ENCODE measurements around the gene G0S2.
"Not testable (repeated sequence)": the region's sequence is repeated elsewhere in the genome, so short reads cannot be mapped to it uniquely, and the experiment has no call there.

G0S2 gene

DNA sequence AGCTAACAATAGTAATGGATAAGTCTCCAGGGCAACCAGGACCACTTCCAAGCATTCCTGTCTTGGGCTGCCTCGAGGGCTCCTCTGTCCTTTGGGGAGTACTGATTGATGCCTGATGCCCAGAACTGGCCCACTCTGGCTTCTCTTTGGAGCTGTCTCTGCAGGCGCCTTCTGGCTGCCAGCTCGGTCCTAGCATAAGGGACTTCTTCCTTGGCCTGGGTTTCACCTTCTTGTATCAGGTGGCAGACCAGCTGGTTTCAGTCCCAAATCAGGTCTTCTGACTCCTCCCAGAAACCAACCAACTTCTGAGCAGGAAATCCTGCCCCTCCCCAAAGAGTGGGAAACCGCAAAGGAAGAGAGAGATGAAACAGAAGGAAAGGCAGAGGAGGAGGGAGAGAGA lies 10.6 kb downstream of the G0S2 start:
- no peak for DNase-seq

- DNase-seq = no peak
Observed at GRCh38 chr1:209686322-209686721, 11.1 kb downstream of the G0S2 start.

DNA sequence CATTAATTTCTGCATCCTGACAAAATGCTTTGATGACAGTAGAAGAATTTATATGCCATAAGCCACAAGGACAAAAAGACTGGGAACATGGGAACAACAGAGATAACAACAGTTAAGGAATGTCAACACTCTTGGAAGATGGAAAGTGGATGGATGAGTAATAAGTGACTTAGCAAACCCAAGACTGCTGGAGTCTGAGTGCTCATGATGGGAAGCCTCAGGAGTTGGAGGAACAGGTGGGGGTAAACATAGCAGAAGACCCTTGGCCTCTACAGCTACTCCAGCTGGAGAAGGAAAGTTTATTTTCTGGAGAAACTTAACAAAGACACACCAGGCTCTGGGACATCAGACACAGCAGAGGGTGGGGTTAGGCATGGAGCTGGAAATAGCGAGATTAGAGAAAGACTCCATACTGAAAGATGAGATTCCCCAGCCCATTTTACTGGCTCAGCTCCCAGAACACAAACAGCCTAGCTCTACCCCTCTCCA lies 13.6 kb downstream of the G0S2 start:
- no peak for DNase-seq

- DNase-seq = no peak
Observed at GRCh38 chr1:209689477-209689876, 14.3 kb downstream of the G0S2 start.

- no peak for DNase-seq
Observed at GRCh38 chr1:209691237-209691636, 16.0 kb downstream of the G0S2 start.

- DNase-seq = no peak
Observed at GRCh38 chr1:209692296-209692695, 17.1 kb downstream of the G0S2 start.

DNA sequence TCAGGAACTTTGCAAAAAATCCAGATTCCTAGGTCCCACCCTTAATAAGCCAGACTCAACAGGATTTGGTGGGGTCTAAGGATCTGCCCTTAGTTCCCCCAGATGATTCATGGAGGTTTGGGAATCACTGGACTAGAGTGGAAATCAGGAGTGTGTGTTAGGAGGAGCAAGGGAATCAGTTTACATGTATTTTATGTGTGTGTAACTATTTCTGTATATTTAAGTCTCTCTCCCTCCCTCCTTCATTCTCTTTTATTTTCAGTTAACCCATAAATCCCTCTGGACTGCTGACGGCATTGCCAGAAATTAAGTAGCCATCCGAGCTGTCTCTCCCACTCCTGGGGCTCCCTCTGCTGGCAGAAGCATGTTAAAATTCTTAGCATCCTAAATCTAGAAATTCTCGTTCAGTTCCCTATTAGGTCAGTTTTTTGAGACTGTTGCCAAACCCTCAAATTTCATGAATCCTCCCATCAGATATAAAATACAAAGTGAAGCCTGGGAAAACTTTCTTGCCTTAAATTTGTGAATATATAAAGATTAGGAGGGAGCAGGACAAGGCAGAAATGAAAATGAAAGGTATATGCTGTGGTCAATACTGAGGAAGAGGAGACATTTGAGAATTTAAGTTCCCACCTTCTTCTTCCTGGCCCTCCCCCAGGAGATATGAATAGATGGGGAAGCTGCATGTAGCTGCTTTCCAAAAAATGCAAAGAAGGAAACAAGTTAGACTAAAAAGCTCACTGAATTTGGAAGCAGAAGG lies 17.7 kb downstream of the G0S2 start:
- peak in 1 of 2 experiments; percentile 24 for DNase-seq

DNA sequence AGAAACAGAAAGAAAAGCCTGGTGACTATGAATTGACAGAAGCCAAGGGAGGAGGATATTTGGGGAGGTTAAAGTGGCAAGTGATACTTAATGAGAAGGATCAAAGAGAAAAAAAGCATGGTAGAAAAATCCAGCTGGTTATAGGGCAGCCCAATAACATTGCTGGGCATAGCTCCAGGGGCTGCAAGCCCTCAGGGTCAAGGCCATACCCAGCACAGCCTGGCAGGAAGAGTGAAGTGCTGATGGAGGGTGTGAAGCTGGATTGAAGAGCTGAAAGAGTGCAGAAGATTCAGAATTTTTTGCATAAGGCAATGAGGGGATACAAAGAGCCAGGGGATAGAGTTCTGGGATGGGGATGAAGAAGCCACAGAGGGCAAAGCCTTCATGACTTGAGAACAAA lies 21.5 kb downstream of the G0S2 start:
- no peak for DNase-seq

DNA sequence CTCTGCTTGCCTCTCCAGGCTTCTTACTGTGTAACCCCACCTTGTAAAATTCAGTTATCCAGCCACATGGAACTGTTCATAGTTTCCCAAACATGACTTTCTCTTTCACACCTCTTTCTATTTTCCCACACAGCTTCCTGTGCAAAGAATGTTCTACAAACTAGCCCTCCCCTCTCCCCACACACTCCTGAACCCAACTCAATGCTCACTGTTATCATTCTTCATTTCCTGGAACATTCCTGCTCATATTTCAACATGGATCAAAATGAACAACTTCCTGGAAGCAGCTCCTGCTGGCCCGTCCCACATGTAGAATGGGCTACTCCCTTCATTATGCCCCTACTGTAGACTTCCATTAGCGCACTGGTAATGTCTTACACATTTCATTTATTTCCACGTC lies 21.9 kb downstream of the G0S2 start:
- no peak for DNase-seq

DNA sequence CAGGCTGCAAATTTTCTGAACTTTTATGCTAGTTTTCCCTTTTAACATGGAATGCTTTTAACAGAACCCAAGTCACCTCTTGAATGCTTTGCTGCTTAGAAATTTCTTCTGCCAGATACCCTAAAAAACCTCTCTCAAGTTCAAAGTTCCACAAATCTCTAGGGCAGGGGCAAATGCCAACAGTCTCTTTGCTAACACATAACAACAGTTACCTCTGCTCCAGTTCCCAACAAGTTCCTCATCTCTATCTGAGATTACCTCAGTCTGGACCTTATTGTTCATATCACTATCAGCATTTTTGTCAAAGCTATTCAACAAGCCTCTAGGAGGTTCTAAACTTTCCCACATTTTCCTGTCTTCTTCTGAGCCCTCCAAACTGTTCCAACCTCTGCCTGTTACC lies 25.5 kb downstream of the G0S2 start:
- DNase-seq = not testable (repeated sequence)

DNA sequence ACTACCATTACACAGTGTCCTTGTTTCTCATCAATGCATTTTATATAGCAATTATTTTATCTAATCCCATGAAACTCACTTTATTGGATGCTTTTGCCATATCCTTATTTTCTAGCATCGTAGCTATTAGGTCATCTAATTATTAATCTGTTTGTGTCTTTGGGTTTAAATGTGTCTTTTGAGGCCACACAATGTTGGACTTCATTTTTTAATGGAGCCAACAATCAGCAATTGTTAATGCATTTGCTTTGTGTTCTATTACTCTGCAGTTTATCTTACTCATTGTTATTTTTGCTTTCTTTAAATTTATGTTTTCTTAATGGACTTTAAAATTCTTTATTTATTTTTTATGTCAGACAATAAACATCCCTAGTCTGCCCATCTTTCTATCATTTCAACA lies 27.6 kb downstream of the G0S2 start:
- no peak for DNase-seq

GRCh38 chr1:209703834-209704504 lies 28.8 kb downstream of the G0S2 start:
- no peak for DNase-seq

DNA sequence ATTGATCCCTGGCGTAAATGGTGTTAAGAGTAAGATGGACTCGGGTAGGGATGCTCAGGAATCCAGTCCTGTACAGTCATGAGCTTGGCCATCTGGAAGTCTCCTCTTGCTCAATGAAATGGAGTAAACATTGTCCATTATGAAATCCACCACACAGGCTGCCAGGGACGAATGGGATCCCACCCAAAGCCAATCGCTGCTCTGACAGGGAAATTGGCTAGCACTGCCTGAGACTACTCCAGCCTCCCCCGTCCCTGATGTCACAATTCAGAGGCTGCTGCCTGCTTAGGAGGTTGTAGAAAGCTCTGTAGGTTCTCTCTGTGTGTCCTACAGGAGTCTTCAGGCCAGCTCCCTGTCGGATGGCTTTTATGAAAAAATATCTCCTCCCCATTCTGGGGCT lies 29.4 kb downstream of the G0S2 start, which contains the start of gene HSD11B1:
TSS of gene HSD11B1 (plus strand) at position 263 of the 400 bp plus-strand sequence. CDS start at position 360, 97 bp downstream.
- peak in 1 of 2 experiments; percentile 29 for DNase-seq

DNA sequence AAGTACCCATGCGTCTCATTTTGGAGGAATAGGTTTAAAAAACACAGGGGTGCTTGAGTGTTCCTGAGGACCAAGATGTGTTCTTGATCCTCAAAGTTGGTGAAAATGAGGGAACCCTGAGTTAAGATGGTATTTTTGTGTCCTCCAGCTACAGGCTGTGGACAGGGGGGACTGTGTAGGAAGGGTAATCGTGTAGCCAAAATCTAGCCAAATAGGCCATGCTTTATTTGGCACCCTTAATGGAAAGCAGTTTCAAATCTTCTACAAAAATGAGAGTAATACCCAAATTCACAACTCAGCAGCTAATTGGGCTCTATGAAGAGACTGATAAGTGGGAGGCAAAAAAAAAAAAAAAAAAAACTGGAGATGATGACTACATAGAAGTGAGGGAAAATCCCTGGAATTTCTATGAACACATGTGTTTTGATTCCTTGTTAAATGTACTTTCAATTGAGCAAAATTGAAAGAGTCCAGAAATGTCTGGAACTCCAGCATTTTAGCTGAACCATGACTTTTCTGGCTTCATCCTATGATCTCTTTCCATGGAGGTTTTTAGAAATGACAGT lies 29.9 kb downstream of the G0S2 start:
- DNase-seq = no peak

DNA sequence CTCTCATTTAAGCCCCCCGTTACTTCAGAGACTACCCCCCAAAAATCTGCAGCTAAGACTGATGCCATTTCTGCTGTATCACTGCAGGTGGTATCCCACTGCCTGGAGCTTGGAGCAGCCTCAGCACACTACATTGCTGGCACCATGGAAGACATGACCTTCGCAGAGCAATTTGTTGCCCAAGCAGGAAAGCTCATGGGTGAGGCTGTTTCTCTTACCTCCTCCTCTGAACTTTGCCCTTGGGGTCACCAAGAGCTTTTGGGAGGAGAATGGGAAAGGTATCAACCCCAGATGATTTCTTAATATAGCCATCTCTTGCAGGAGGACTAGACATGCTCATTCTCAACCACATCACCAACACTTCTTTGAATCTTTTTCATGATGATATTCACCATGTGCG lies 31.4 kb downstream of the G0S2 start:
- DNase-seq = no peak

DNA sequence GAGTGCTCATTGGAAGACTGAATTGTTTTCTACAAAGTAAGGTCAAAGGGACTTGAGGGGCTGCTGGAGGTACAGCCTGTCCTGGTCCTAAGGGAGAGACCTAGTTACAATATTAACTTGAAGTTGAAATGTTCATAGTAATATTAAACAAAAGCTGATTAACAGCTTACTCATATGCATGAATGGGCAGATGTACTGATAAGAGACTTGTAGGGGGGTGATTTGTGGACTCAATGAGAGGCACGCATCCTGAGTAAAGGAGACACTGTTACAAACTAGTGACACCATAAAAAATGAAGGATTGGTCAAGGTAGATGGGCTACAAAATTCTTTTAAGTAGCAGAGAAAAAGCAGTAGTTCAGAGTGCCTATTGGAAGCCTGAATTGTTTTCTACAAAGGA lies 32.1 kb downstream of the G0S2 start:
- no peak for DNase-seq

GRCh38 chr1:209708297-209708696 lies 33.1 kb downstream of the G0S2 start:
- no peak for DNase-seq

DNA sequence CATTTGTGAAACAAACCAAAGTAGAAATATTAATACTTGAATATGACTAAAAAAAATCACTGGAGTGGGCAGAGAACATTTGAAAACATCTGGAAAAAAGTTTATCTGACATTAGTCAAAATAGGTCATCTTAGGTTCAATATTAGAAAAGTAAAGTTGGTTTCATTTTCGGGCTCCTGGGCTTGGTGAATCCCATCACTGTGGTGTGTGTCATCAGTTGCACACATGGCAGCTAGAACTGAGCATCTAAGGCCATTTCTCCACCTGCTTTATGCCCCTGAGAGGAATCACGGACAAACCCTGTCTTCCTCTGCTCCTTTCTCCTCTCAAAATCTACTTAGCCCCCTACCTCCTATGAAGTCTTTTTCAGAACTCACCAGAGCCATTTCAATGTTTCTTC lies 34.9 kb downstream of the G0S2 start:
- no peak for DNase-seq

- no peak for DNase-seq
Observed at GRCh38 chr1:209710847-209711246, 35.6 kb downstream of the G0S2 start.

DNA sequence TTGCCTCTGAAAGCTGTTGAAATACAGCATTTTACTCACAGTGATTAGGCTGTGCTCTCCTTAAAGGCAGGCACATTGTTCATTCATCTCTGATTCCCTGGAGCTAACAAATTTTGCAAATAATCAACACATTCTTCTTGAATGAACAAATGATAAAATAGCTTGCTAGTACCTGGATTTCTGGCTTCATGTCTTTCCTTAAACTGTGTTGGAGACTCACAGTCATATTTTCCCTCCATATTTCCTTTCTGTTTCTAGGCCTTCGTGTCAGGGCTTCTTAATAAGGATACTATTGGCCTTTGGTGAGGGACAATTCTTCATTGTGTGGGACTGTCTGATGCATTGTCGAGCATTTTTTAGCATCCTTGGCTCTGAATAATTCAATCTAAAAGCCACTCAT lies 39.1 kb downstream of the G0S2 start:
- no peak for DNase-seq

- no peak for DNase-seq
Observed at GRCh38 chr1:209715314-209715713, 40.1 kb downstream of the G0S2 start.

DNA sequence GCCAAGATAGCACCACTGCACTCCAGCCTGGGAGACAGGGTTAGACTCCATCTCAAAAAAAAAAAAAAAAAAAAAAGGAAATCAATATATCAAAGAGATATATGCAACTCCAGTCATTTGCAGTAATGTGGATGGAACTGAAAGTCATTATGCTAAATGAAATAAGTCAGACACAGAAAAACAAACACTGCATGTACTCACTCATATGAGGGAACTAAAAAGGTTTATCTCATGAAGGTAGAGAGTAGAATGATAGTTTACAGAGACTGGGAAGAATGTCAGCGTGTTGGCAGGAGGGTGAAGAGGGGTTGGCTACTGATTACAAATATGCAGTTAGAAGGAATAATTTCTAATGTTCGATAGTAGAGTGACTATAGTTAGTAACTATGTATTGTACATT lies 42.6 kb downstream of the G0S2 start:
- no peak for DNase-seq

DNA sequence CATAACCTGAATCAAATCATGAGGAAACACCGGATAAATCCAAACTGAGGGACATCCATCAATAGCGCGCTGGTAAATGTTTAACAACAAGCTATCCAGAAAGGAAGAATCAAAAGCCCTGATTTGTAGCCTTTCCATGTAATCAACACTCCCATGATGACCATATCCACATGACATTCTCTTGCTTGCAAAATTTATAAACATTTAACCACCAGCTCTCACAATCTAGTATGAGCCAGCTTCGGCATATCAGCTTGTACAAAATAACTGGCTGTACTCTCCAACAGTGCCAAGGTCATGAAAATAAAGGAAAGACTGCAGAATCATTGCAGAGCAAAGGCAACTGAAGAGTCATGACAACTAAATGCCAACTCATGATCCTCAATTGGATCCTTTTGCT lies 45.1 kb downstream of the G0S2 start:
- no peak for DNase-seq

DNA sequence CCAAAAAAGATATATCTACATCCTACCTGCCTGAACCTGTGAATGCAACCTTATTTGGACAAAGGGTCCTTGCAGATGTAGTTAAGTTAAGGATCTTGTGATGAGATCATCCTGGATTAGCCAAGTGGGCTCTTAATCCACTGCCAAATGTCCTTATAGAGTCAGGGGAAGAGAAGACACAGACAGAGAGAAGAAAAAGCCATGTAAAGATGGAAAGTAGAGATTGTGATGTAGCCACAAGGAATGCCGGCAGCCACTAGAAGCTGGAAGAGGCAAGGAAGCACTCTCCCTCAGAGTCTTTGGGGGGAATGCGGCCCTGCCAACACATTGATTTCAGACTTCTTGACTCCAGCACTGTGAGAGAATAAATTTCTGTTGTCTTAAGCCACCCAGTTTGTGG lies 45.6 kb downstream of the G0S2 start:
- DNase-seq = no peak

All from cerebellar nuclear complex (tissue), 1 donor.